PC-3 (cell line): ENCODE results near the gene SMIM13. TPM values are rescaled to one million over a fixed set of nuclear protein-coding genes. Genes with fewer than 3 reads are reported as not detected.

Experiments
- ATAC-seq: fragments of 200-7000 bp; cut with Tn5 transposase; 2 replicates; pipeline ENCODE4 v1.9.1; 2020; ENCODE audit warnings: mild to moderate bottlenecking, moderate library complexity
- BruUV-seq: library from RNA; stranded (reverse); fragments of 400-500 nt; replicated peaks from 2 replicates; lab custom pipeline; 2021; lab: Mats Ljungman, UMichigan
- CTCF ChIA-PET: fragments of 300-600 bp; sonication (Branson Sonifier 250); formaldehyde crosslinking; loops from one replicate; lab custom pipeline; 2022; ENCODE audit warnings: antibody characterized with exemption; lab: Charles Lee
- POLR2A ChIA-PET: fragments of 300-600 bp; sonication (Branson Sonifier 250); formaldehyde crosslinking; loops from one replicate; lab custom pipeline; 2022; ENCODE audit warnings: antibody characterized with exemption; ENCODE audit not compliant: unreplicated experiment; lab: Charles Lee
- DNase-seq: peaks from one replicate; pipeline ENCODE4 v3.0.0-alpha.2; 2015
- H2AFZ ChIP-seq: fragments of 300-600 bp; sonication (generic); 2 replicates; pipeline ENCODE4 v1.6.0; 2016; ENCODE audit warnings: antibody characterized with exemption, low read length
- H3F3A ChIP-seq: fragments of 300-600 bp; sonication (generic); one replicate; pipeline ENCODE4 v1.6.0; 2017; ENCODE audit warnings: antibody characterized with exemption, low read length, control low read depth, mild to moderate bottlenecking; ENCODE audit not compliant: unreplicated experiment
- H3K27ac ChIP-seq: fragments of 300-600 bp; sonication (generic); 2 replicates; pipeline ENCODE4 v1.5.1; 2016; ENCODE audit warnings: mild to moderate bottlenecking, low read length
- H3K27me3 ChIP-seq: fragments of 300-600 bp; sonication (generic); 2 replicates; pipeline ENCODE4 v1.6.1; 2016; ENCODE audit warnings: low read length, mixed read lengths
- H3K36me3 ChIP-seq: fragments of 300-600 bp; sonication (generic); 2 replicates; pipeline ENCODE4 v1.6.1; 2016; ENCODE audit warnings: low read depth, mixed run types, low read length, mixed read lengths
- H3K4me1 ChIP-seq: fragments of 300-600 bp; sonication (generic); 2 replicates; pipeline ENCODE4 v1.5.1; 2016; ENCODE audit warnings: low read length; ENCODE audit not compliant: insufficient read depth
- H3K4me2 ChIP-seq: fragments of 300-600 bp; sonication (generic); 2 replicates; pipeline ENCODE4 v1.6.0; 2016; ENCODE audit warnings: low read length
- H3K4me3 ChIP-seq: fragments of 300-600 bp; sonication (generic); 2 replicates; pipeline ENCODE4 v1.5.1; 2016; ENCODE audit warnings: mild to moderate bottlenecking, low read length, mixed read lengths
- H3K79me2 ChIP-seq: fragments of 300-600 bp; sonication (generic); 2 replicates; pipeline ENCODE4 v1.6.1; 2017; ENCODE audit warnings: low read length, mixed read lengths
- H3K9ac ChIP-seq: fragments of 300-600 bp; sonication (generic); 2 replicates; pipeline ENCODE4 v1.6.0; 2016; ENCODE audit warnings: mild to moderate bottlenecking, low read length
- H3K9me2 ChIP-seq: fragments of 300-600 bp; sonication (generic); replicated peaks from 2 replicates; pipeline ENCODE4 v1.6.1; 2016; ENCODE audit warnings: mixed run types, low read length, mixed read lengths
- H3K9me3 ChIP-seq: fragments of 300-600 bp; sonication (generic); 2 replicates; pipeline ENCODE4 v1.6.1; 2016; ENCODE audit warnings: low read length, mixed read lengths
- H4K20me1 ChIP-seq: fragments of 300-600 bp; sonication (generic); 2 replicates; pipeline ENCODE4 v1.6.1; 2016; ENCODE audit warnings: low read length, mixed read lengths
- EZH2 ChIP-seq: fragments of 300-600 bp; sonication (generic); IDR thresholded peaks from one replicate; pipeline ENCODE4 v1.6.1; 2017; ENCODE audit warnings: antibody characterized with exemption, mild to moderate bottlenecking, low read length; ENCODE audit not compliant: unreplicated experiment
- EZH2phosphoT487 ChIP-seq: fragments of 300-600 bp; sonication (generic); IDR thresholded peaks from 2 replicates; pipeline ENCODE4 v1.6.1; 2018; ENCODE audit warnings: mild to moderate bottlenecking, antibody characterized with exemption, low read length, borderline replicate concordance
- intact Hi-C: fragments of 100-400 bp; cut with micrococcal nuclease; formaldehyde crosslinking; loops from 2 replicates; pipeline ENCODE4 v1.9.0; 2023
- total RNA-seq: library from RNA; depleted of rRNA; stranded (reverse); fragments of >200 nt; gene quantifications from 2 replicates; pipeline ENCODE4 v1.2.3, GENCODE V29; 2014
- TF ChIP-seq, protein P1 (sequence below): fragments of 300-600 bp; sonication (generic); conservative IDR thresholded peaks from 2 replicates; pipeline ENCODE4 v1.5.1; 2017; ENCODE audit warnings: antibody characterized with exemption, low read depth, mild to moderate bottlenecking, low read length

Gene SMIM13
- total RNA-seq, 1 experiment from 2014 or later, result 9.0 TPM

DNA sequence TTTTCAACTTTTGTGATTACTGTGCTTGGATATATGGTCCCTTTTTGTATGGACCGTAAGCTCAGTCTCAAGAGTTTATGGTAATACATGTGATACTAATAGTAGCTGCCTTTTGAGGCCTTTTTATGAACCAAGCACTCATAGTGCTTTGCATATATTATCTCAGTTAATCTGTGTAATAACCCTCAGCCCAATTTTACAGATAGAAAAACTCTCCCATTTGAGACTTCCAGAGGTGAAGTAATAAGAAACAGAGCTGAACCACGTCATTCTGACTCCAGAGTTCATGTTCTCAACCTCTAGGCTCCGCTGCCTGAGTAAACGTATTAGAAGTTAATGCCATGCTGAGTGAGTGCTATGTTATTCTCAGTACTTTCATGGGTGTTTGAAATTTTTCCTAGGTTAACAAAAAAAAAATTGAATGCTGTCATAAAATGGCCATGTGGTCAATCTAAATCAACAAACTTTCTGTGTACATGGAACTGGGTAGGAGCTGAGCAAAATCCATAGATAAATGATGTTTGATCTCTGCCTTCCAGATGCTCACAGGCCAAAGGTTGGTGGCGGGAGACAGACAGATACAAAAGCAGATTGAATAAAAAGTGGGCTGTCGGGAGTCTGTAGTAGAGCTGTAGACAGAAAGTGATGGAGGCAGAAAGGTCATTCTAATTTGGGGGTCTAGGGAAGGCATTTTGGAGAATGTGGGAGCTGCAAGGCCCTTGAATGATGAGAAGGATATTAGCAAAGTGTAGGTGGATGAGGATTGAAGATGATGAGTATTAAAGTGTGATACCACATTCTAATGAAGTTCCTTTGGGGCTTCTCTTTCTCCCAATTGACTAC is 26.9 kb upstream of the SMIM13 start:
- TF ChIP-seq EZH2 (no peak), EZH2phosphoT487 (no peak)
- TF ChIP-seq, protein P1, sequence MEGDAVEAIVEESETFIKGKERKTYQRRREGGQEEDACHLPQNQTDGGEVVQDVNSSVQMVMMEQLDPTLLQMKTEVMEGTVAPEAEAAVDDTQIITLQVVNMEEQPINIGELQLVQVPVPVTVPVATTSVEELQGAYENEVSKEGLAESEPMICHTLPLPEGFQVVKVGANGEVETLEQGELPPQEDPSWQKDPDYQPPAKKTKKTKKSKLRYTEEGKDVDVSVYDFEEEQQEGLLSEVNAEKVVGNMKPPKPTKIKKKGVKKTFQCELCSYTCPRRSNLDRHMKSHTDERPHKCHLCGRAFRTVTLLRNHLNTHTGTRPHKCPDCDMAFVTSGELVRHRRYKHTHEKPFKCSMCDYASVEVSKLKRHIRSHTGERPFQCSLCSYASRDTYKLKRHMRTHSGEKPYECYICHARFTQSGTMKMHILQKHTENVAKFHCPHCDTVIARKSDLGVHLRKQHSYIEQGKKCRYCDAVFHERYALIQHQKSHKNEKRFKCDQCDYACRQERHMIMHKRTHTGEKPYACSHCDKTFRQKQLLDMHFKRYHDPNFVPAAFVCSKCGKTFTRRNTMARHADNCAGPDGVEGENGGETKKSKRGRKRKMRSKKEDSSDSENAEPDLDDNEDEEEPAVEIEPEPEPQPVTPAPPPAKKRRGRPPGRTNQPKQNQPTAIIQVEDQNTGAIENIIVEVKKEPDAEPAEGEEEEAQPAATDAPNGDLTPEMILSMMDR, result no peak
- Histone ChIP-seq H3K4me1 (no peaks in the 10 kb centered on the region), H3F3A (no peaks in the 10 kb centered on the region), H3K4me3 (no peak overlapping the region), H3K27me3 (no peaks in the 10 kb centered on the region), H3K27ac (no peak overlapping the region), H4K20me1 (no peaks in the 10 kb centered on the region), H3K4me2 (no peak overlapping the region), H3K36me3 (no peaks in the 10 kb centered on the region), H3K9ac (no peak overlapping the region), H3K9me2 (no peaks in the 10 kb centered on the region), H3K9me3 (no peaks in the 10 kb centered on the region), H2AFZ (no peak overlapping the region), H3K79me2 (no peaks in the 10 kb centered on the region)
- DNase-seq, result no peak
- ChIA-PET POLR2A (no interaction called here), CTCF (interaction anchor here (0.8 to 1.5 kb wide), 2 partner anchors 112 to 115 kb away, joined by 4 read pairs; no protein-coding TSS in a partner anchor)
- no peak for ATAC-seq
- BruUV-seq, result no TSS peak
- intact Hi-C loops, result no loop called here

DNA sequence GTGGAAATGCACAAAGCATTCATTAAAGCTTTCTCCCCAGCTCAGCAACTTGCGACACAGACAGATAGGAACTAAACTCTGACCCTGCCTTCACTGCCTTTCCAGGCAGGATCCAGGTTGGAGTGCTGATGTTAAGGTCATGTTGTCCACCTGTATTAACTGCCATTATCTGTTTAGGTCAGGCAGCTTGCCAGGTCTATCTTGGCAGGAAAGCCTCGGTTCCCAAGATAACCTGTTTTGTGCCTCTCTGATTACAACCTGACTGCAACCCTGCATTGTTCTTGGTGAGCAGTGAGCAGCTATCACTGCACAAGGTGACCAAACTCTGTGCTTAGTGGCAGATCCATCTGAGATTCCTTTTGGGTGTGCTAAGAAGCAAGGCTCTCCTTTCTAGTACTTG is 26.3 kb upstream of the SMIM13 start:
- H3K9me3 ChIP-seq, result no peaks in the 10 kb centered on the region
- CTCF ChIA-PET, result interaction anchor here (0.8 to 1.5 kb wide), 2 partner anchors 113 to 116 kb away, joined by 4 read pairs; no protein-coding TSS in a partner anchor
- H3K79me2 ChIP-seq, result no peaks in the 10 kb centered on the region
- H3K4me2 ChIP-seq, result no peak overlapping the region
- ATAC-seq, result no peak
- POLR2A ChIA-PET, result no interaction called here
- H3K9me2 ChIP-seq, result no peaks in the 10 kb centered on the region
- DNase-seq, result no peak
- no peak overlapping the region for H3K9ac ChIP-seq
- no peaks in the 10 kb centered on the region for H3K36me3 ChIP-seq
- H3F3A ChIP-seq, result no peaks in the 10 kb centered on the region
- no peak overlapping the region for H3K4me3 ChIP-seq
- intact Hi-C loops, result no loop called here
- no TSS peak for BruUV-seq
- H2AFZ ChIP-seq, result no peak overlapping the region
- no peaks in the 10 kb centered on the region for H3K4me1 ChIP-seq
- no peak overlapping the region for H3K27ac ChIP-seq
- H3K27me3 ChIP-seq, result no peaks in the 10 kb centered on the region
- TF ChIP-seq EZH2phosphoT487, result no peak
- TF ChIP-seq, protein P1, result no peak
- no peak for TF ChIP-seq EZH2
- H4K20me1 ChIP-seq, result no peaks in the 10 kb centered on the region

DNA sequence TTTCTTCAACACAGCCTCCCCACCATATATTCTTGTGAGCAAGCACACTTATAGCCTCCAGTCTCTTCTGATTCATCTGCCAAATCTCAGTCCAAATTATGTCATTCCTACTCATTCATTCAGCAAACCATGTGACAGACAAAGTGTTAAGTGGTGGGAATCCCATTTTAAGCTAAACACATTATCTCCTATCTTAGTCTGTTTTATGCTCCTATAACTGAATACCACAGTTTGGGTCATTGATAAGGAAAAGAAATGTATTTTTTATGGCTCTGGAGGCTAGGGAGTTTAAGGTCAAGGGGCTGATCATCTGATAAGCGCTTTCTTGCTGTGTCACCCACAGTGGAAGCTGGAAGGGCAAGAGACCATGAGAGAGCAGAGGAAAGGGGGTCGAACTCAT is 23.9 kb upstream of the SMIM13 start:
- Histone ChIP-seq H3K36me3 (no peaks in the 10 kb centered on the region), H3K27me3 (no peaks in the 10 kb centered on the region), H3K27ac (no peak overlapping the region), H2AFZ (no peak overlapping the region), H3K9me3 (no peaks in the 10 kb centered on the region), H4K20me1 (no peaks in the 10 kb centered on the region), H3K9me2 (no peaks in the 10 kb centered on the region), H3K79me2 (no peaks in the 10 kb centered on the region), H3K4me1 (no peaks in the 10 kb centered on the region), H3K9ac (no peak overlapping the region), H3K4me3 (no peak overlapping the region), H3F3A (no peaks in the 10 kb centered on the region), H3K4me2 (no peak overlapping the region)
- intact Hi-C loops, result loop anchor here (1.0 to 2.0 kb wide), 2 partner anchors 118 to 223 kb away; no protein-coding TSS in a partner anchor
- ATAC-seq, result no peak
- peak; percentile 26 for DNase-seq
- TF ChIP-seq, protein P1, result no peak
- TF ChIP-seq EZH2phosphoT487 (no peak), EZH2 (no peak)
- ChIA-PET POLR2A (no interaction called here), CTCF (interaction anchor here (1.4 kb wide), 1 partner anchor 115 kb away, joined by 17 read pairs; no protein-coding TSS in a partner anchor)
- no TSS peak for BruUV-seq
